Brain pericyte (primary cell): ENCODE data around the gene HFE.
"Not testable (repeated sequence)": the region's sequence is repeated elsewhere in the genome, so short reads cannot be mapped to it uniquely, and the experiment has no call there.

Source experiments
- DNase-seq: peaks from one replicate; pipeline ENCODE4 v3.0.0-alpha.2; 2012; ENCODE audit warnings: low read depth, low spot score

Gene HFE, protein sequence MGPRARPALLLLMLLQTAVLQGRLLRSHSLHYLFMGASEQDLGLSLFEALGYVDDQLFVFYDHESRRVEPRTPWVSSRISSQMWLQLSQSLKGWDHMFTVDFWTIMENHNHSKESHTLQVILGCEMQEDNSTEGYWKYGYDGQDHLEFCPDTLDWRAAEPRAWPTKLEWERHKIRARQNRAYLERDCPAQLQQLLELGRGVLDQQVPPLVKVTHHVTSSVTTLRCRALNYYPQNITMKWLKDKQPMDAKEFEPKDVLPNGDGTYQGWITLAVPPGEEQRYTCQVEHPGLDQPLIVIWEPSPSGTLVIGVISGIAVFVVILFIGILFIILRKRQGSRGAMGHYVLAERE

GRCh38 chr6:26087284-26088115 lies at the start of gene HFE:
TSS of gene HFE (plus strand) at chr6:26087429. CDS start at chr6:26087441, 12 bp downstream.
- no peak for DNase-seq

DNA sequence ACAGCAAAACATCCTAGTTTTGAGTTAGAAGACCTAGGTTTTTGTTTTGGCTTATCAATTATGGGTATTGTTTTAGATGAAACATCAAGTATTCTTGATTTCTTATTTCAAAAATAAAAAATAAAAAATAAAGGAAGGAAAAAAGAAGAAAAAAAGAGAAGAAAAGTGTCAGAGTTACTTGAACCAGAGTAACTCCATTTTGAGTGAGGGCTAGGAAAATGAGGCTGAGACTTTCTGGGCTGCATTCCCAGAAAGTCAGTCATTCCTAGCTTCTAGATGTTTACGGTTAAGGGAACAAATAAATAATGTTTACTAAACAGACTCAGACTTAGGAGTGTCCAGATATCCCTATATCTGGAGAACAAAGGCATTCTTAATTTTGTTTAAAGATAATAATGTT lies 45.3 kb upstream of the HFE start:
- no peak for DNase-seq

- DNase-seq = peak; percentile 93
Observed at GRCh38 chr6:26043384-26044139, 43.7 kb upstream of the HFE start.

- DNase-seq = no peak
Observed at GRCh38 chr6:26044140-26045064, 42.8 kb upstream of the HFE start.

DNA sequence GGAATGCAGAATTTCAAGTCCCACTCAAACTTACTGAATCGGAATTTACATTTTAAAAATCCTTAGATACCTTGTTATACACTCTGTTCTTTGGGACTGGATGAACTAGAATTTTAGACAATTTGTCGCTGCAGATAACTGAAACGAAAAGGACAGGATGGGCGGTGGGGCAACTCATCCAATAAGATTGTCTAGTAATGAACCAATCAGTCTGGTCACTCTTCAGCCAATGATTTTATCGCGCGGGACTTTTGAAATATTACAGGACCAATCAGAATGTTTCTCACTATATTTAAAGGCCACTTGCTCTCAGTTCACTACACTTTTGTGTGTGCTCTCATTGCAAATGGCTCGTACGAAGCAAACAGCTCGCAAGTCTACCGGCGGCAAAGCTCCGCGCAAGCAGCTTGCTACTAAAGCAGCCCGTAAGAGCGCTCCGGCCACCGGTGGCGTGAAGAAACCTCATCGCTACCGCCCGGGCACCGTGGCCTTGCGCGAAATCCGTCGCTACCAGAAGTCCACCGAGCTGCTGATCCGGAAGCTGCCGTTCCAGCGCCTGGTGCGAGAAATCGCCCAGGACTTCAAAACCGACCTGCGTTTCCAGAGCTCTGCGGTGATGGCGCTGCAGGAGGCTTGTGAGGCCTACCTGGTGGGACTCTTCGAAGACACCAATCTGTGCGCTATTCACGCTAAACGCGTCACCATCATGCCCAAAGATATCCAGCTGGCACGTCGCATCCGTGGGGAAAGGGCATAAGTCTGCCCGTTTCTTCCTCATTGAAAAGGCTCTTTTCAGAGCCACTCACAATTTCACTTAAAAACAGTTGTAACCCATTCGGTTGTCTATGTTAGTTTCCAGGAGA lies 41.9 kb upstream of the HFE start:
- DNase-seq = peak; percentile 71

- no peak for DNase-seq
Observed at GRCh38 chr6:26045928-26046368, 41.3 kb upstream of the HFE start.

DNA sequence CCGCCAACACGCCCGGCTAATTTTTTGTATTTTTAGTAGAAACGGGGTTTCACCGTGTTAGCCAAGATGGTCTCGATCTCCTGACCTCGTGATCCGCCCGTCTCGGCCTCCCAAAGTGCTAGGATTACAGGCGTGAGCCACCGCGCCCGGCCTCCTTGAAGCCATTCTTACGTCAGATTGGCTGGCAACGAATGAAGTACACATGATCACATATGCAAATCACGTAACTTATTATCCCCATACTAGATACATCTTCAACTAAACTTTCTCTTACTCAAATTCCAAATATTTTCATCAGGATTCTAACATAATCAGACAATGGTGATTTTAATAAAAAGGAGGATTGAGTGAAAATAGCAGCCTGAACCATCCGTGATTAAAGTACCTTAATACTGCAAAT lies 39.9 kb upstream of the HFE start:
- not testable (repeated sequence) for DNase-seq

DNA sequence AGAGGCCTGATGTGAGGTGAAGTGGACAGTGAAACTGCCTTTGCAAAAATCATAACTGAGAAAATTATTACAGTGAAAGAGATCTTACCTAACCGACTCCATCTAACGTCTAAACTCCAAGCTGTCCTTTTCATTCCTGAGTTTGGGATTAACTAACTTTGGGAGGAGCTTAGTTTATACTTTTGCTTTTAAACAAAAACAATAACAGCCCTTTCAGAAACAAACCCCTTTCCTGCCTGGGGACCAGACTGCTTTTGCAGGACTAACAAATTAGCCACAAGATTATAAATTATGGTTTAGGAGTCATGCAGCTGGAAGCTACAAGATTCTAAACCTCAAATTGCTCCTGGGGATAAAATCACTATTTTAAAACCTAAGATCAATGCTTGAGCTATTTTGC lies 38.6 kb upstream of the HFE start:
- no peak for DNase-seq

- no peak for DNase-seq
Observed at GRCh38 chr6:26051665-26052310, 35.4 kb upstream of the HFE start.

- not testable (repeated sequence) for DNase-seq
Observed at GRCh38 chr6:26052762-26053250, 34.4 kb upstream of the HFE start.

DNA sequence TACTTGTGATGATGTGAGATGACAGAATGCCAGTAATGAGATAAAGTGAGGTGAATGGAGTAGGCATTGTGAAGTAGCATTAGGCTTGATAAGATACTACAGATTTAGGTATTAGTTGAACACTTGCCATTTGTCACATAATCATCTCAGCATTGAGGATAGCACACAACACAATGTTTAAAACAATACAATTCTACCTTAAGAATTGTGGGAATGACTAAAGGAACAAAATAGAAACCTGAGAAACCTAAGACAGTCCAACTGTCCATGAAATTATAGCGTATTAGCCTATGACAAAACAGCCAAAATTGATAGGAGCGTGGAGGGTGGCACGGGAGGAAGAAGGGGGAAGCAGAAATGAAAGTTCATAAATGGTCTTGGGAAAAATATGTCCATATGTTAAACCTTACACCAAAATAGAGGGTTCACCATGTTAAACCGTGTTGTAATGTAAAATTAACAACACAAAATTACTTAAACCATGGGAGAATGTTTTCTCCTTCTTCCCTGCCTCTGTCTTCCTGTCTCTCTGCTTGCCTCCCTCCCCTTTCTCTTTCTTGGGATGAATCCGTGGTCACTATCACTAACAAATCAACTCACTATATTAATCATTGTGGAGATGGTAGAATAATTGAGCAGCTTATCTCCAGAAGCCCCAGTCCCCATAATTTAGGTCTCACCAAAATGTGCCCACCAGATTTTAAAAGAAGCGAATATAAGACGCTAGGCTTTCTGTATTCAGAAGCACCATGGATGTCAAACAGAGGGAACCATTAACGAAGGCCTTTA lies 33.0 kb upstream of the HFE start:
- no peak for DNase-seq

- DNase-seq = peak; percentile 76
Observed at GRCh38 chr6:26054781-26055718, 32.2 kb upstream of the HFE start.

DNA sequence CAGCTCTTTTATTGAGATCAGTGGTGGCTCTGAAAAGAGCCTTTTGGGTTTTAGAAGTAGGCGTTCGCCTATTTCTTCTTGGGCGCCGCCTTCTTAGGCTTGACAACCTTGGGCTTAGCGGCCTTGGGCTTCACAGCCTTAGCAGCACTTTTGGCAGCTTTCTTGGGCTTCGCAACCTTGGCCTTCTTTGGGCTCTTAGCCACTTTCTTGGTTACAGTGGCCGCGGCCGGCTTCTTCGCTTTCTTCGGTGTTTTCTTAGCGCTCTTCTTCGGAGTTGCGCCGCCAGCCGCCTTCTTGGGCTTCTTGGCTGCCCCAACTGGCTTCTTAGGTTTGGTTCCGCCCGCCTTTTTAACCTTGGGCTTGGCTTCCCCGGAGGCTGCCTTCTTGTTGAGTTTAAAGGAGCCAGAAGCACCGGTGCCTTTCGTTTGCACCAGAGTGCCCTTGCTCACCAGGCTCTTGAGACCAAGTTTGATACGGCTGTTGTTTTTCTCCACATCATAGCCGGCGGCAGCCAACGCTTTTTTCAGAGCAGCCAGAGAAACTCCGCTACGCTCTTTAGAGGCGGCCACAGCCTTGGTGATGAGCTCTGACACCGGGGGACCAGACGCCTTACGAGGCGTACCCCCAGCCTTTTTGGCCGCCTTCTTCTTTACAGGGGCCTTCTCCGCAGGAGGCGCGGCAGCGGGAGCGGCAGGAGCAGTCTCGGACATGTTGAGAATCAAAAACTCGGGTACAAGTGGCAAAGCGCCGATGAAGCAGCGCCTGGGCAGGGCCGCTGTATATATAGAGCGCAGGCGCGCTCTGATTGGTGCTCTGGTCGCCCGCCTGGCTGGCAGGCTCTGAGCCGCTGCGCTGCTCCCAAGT lies 31.3 kb upstream of the HFE start:
- DNase-seq = no peak

GRCh38 chr6:26056583-26057350 lies 30.5 kb upstream of the HFE start:
- no peak for DNase-seq

DNA sequence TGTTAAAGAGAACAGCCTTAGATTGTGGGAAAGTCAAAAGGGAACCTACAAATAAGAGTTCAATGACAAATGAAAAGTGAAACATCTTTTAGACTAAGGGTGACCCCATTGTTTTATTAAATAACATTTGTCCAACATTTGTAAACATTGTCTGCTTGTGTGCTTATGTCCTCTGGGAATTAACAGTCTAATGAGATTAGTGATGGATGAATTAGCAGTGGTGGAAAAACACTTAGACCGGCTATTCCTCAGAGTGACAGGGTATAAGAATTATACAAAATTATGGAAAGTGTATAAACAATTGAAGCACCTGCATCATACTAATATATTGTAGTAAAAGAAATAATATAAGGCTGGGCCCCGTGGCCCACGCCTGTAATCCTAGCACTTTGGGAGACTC lies 29.3 kb upstream of the HFE start:
- no peak for DNase-seq
